PC-9 (cell line): ENCODE measurements around the gene STARD8.

Source experiments
- CTCF ChIP-seq: fragments of 200-600 bp; sonication (generic); conservative IDR thresholded peaks from 2 replicates; pipeline ENCODE4 v1.6.1; 2017; ENCODE audit warnings: mixed run types, antibody characterized with exemption, mild to moderate bottlenecking, moderate library complexity
- EZH2 ChIP-seq: fragments of 200-600 bp; sonication (generic); IDR thresholded peaks from 2 replicates; pipeline ENCODE4 v1.8.0; 2017; ENCODE audit warnings: antibody characterized with exemption, low read depth

DNA sequence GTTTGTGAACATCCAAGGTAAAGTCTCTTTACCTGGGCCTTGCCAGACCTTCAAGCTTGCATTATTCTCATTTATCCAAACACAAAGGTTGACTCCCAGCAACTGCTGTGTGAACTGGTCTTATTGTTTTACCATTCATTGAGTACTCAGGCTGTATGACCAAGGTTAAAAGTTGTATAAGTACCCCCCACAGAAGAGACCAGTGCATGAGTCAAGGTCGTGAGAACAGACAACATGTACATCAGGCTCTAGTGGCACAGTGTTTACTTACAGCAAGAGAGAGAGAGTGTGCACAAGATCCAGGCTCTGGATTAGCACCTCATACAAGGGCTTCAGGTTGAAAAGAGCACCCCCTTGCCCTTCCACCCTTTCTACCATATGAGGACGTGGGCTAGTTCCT lies 103.9 kb downstream of the STARD8 start:
- no peak for TF ChIP-seq CTCF
- TF ChIP-seq EZH2: no peak
